Measurements from ENCODE around the gene SRRM2. TPM values are rescaled to one million over a fixed set of nuclear protein-coding genes. Genes with fewer than 3 reads are reported as not detected.

The SRRM2 gene
- total RNA-seq, 1 experiment from 2014 or later = 127 TPM

GRCh38 chr16:2712063-2712441 lies 40.4 kb upstream of the SRRM2 start:
- no peak overlapping the region for H2AFZ ChIP-seq (ENCODE audit: low read length)
- peaks cover 8% of the 10 kb centered on the region; the same call in 1 of the 2 replicates for H4K20me1 ChIP-seq (ENCODE audit: insufficient read depth, low read depth, low read length)
- H3K9ac ChIP-seq (ENCODE audit: low read length) = no peak overlapping the region
- H3K27me3 ChIP-seq (ENCODE audit: low read length) = no peaks in the 10 kb centered on the region
- H3K27ac ChIP-seq (ENCODE audit: low read length) = no peak overlapping the region
- no peaks in the 10 kb centered on the region for H3K9me2 ChIP-seq (replicated peaks; ENCODE audit: insufficient read depth, low read length)
- DNase-seq = no peak
- no peaks in the 10 kb centered on the region for H3K79me2 ChIP-seq (ENCODE audit: low read length)
- no peak overlapping the region for H3K4me2 ChIP-seq (ENCODE audit: low read depth, low read length, poor library complexity, severe bottlenecking)
- H3K4me1 ChIP-seq (ENCODE audit: low read length) = peaks cover 10% of the 10 kb centered on the region
- no peaks in the 10 kb centered on the region for H3K9me3 ChIP-seq (ENCODE audit: low read length)
- no peak overlapping the region for H3K4me3 ChIP-seq (ENCODE audit: low read length)
- H3K36me3 ChIP-seq (ENCODE audit: insufficient read depth, low read length) = no peaks in the 10 kb centered on the region

GRCh38 chr16:2712546-2712945 lies 39.9 kb upstream of the SRRM2 start:
- H3K4me3 ChIP-seq (ENCODE audit: low read length) = no peak overlapping the region
- no peak overlapping the region for H2AFZ ChIP-seq (ENCODE audit: low read length)
- H3K9me3 ChIP-seq (ENCODE audit: low read length) = no peaks in the 10 kb centered on the region
- H4K20me1 ChIP-seq (ENCODE audit: insufficient read depth, low read depth, low read length) = peaks cover 8% of the 10 kb centered on the region; the same call in 1 of the 2 replicates
- DNase-seq = no peak
- no peak overlapping the region for H3K9ac ChIP-seq (ENCODE audit: low read length)
- H3K4me2 ChIP-seq (ENCODE audit: low read depth, low read length, poor library complexity, severe bottlenecking) = no peak overlapping the region
- H3K27ac ChIP-seq (ENCODE audit: low read length) = no peak overlapping the region
- no peaks in the 10 kb centered on the region for H3K27me3 ChIP-seq (ENCODE audit: low read length)
- peaks cover 10% of the 10 kb centered on the region for H3K4me1 ChIP-seq (ENCODE audit: low read length)
- no peaks in the 10 kb centered on the region for H3K36me3 ChIP-seq (ENCODE audit: insufficient read depth, low read length)
- no peaks in the 10 kb centered on the region for H3K79me2 ChIP-seq (ENCODE audit: low read length)
- no peaks in the 10 kb centered on the region for H3K9me2 ChIP-seq (replicated peaks; ENCODE audit: insufficient read depth, low read length)

GRCh38 chr16:2713523-2713922 lies 38.9 kb upstream of the SRRM2 start:
- no peaks in the 10 kb centered on the region for H3K79me2 ChIP-seq (ENCODE audit: low read length)
- peaks cover 8% of the 10 kb centered on the region; the same call in 1 of the 2 replicates for H4K20me1 ChIP-seq (ENCODE audit: insufficient read depth, low read depth, low read length)
- DNase-seq = no peak
- H3K36me3 ChIP-seq (ENCODE audit: insufficient read depth, low read length) = no peaks in the 10 kb centered on the region
- no peaks in the 10 kb centered on the region for H3K9me3 ChIP-seq (ENCODE audit: low read length)
- H3K27me3 ChIP-seq (ENCODE audit: low read length) = no peaks in the 10 kb centered on the region
- no peak overlapping the region for H3K4me2 ChIP-seq (ENCODE audit: low read depth, low read length, poor library complexity, severe bottlenecking)
- no peak overlapping the region for H2AFZ ChIP-seq (ENCODE audit: low read length)
- H3K4me3 ChIP-seq (ENCODE audit: low read length) = no peak overlapping the region
- no peak overlapping the region for H3K9ac ChIP-seq (ENCODE audit: low read length)
- H3K9me2 ChIP-seq (replicated peaks; ENCODE audit: insufficient read depth, low read length) = no peaks in the 10 kb centered on the region
- H3K27ac ChIP-seq (ENCODE audit: low read length) = no peak overlapping the region
- peaks cover 10% of the 10 kb centered on the region for H3K4me1 ChIP-seq (ENCODE audit: low read length)

DNA sequence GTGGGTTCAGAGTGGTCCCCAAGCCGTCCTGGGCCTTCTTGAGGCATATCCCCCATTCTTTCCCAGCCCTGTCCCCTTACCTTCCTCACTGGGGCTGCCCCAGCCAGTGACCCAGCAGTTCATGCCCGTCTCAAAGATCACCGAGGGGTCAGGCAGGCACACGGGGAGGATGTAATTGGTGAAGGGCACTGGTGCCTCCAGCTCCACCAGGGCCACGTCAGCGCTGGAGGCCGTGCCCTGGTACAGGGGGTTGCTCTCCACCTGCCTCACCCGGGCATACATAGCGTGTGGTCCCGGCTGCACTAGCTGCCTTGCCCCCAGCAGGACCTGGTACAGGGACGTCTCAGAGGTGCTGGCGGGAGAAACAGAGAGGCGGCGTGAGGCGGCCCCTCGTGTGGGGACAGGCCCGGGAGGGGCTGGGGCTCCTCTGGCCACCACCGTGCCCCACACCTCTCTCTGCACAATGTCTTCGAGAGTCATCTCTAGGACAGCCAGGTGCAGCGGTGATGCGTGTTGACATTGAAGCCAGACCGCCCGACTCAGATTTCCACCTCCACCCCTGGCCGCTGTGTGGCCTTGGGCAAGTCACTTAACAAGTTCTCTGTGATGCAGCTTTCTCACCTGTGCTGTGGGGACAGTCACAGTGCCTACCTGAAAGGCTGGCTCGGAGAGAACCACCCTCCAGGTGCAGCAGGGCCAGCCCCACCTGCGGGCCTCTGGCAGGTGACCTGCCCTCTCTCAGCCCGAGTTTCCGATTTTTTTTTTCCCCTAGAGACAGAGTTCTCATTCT lies 38.3 kb upstream of the SRRM2 start:
- H3K9ac ChIP-seq (ENCODE audit: low read length) = no peak overlapping the region

DNA sequence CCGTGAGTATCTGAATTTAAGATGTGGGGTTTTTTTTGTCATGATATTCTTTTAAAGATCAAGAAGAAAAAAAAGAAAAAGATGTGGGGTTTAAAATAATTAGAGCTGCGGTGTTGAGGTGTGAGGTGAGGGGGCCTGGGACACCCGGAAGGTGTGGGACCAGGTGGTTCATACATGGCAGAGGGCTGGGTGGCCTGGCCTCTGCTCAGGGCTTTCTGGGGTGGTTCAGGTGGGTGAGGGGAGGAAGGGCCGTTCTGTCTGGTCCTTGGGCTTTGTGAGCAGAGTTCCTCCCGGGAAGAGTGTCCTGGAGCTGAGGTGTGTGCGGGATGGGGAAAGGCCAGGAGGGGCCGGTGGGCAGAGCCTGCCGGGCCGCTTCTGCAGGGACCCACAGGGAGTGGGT lies 37.4 kb upstream of the SRRM2 start:
- Histone ChIP-seq H2AFZ (ENCODE audit: low read length) (no peak overlapping the region), H3K4me3 (ENCODE audit: low read length) (no peak overlapping the region), H3K36me3 (ENCODE audit: insufficient read depth, low read length) (no peaks in the 10 kb centered on the region), H3K27me3 (ENCODE audit: low read length) (no peaks in the 10 kb centered on the region), H3K4me1 (ENCODE audit: low read length) (peaks cover 14% of the 10 kb centered on the region), H3K9me2 (replicated peaks; ENCODE audit: insufficient read depth, low read length) (no peaks in the 10 kb centered on the region), H3K9me3 (ENCODE audit: low read length) (no peaks in the 10 kb centered on the region), H4K20me1 (ENCODE audit: insufficient read depth, low read depth, low read length) (peaks cover 5% of the 10 kb centered on the region; the same call in 1 of the 2 replicates), H3K4me2 (ENCODE audit: low read depth, low read length, poor library complexity, severe bottlenecking) (peak overlapping the region; percentile 73), H3K79me2 (ENCODE audit: low read length) (no peaks in the 10 kb centered on the region), H3K27ac (ENCODE audit: low read length) (no peak overlapping the region), H3K9ac (ENCODE audit: low read length) (no peak overlapping the region)
- no peak for DNase-seq

More for the DNA sequence above, 38.3 kb upstream of the SRRM2 start:
- H3K9me2 ChIP-seq (replicated peaks; ENCODE audit: insufficient read depth, low read length) = no peaks in the 10 kb centered on the region
- H3K27ac ChIP-seq (ENCODE audit: low read length) = no peak overlapping the region
- DNase-seq = no peak
- H3K27me3 ChIP-seq (ENCODE audit: low read length) = no peaks in the 10 kb centered on the region
- no peak overlapping the region for H3K4me3 ChIP-seq (ENCODE audit: low read length)
- peaks cover 10% of the 10 kb centered on the region for H3K4me1 ChIP-seq (ENCODE audit: low read length)
- no peak overlapping the region for H2AFZ ChIP-seq (ENCODE audit: low read length)
- H3K9me3 ChIP-seq (ENCODE audit: low read length) = no peaks in the 10 kb centered on the region
- no peak overlapping the region for H3K4me2 ChIP-seq (ENCODE audit: low read depth, low read length, poor library complexity, severe bottlenecking)
- peaks cover 8% of the 10 kb centered on the region; the same call in 1 of the 2 replicates for H4K20me1 ChIP-seq (ENCODE audit: insufficient read depth, low read depth, low read length)
- H3K36me3 ChIP-seq (ENCODE audit: insufficient read depth, low read length) = no peaks in the 10 kb centered on the region
- no peaks in the 10 kb centered on the region for H3K79me2 ChIP-seq (ENCODE audit: low read length)

GRCh38 chr16:2715519-2715918 lies 36.9 kb upstream of the SRRM2 start:
- Histone ChIP-seq H3K4me1 (ENCODE audit: low read length) (peaks cover 16% of the 10 kb centered on the region), H3K27me3 (ENCODE audit: low read length) (no peaks in the 10 kb centered on the region), H2AFZ (ENCODE audit: low read length) (no peak overlapping the region), H3K9ac (ENCODE audit: low read length) (peak overlapping the region; percentile 62), H3K27ac (ENCODE audit: low read length) (no peak overlapping the region), H3K9me3 (ENCODE audit: low read length) (no peaks in the 10 kb centered on the region), H4K20me1 (ENCODE audit: insufficient read depth, low read depth, low read length) (peaks cover 5% of the 10 kb centered on the region; the same call in 1 of the 2 replicates), H3K36me3 (ENCODE audit: insufficient read depth, low read length) (no peaks in the 10 kb centered on the region), H3K4me2 (ENCODE audit: low read depth, low read length, poor library complexity, severe bottlenecking) (peak overlapping the region; percentile 73), H3K4me3 (ENCODE audit: low read length) (peak overlapping the region; percentile 60; the same call in 1 of the 2 replicates), H3K9me2 (replicated peaks; ENCODE audit: insufficient read depth, low read length) (no peaks in the 10 kb centered on the region), H3K79me2 (ENCODE audit: low read length) (no peaks in the 10 kb centered on the region)
- peak; percentile 88 for DNase-seq

- Histone ChIP-seq H3K4me2 (ENCODE audit: low read depth, low read length, poor library complexity, severe bottlenecking) (peak overlapping the region; percentile 73), H3K4me1 (ENCODE audit: low read length) (peaks cover 16% of the 10 kb centered on the region), H3K9me2 (replicated peaks; ENCODE audit: insufficient read depth, low read length) (no peaks in the 10 kb centered on the region), H3K27me3 (ENCODE audit: low read length) (no peaks in the 10 kb centered on the region), H4K20me1 (ENCODE audit: insufficient read depth, low read depth, low read length) (peaks cover 5% of the 10 kb centered on the region; the same call in 1 of the 2 replicates), H3K9ac (ENCODE audit: low read length) (peak overlapping the region; percentile 62), H3K9me3 (ENCODE audit: low read length) (no peaks in the 10 kb centered on the region), H2AFZ (ENCODE audit: low read length) (no peak overlapping the region), H3K4me3 (ENCODE audit: low read length) (peak overlapping the region; percentile 60; the same call in 1 of the 2 replicates), H3K79me2 (ENCODE audit: low read length) (no peaks in the 10 kb centered on the region), H3K36me3 (ENCODE audit: insufficient read depth, low read length) (no peaks in the 10 kb centered on the region), H3K27ac (ENCODE audit: low read length) (no peak overlapping the region)
- no peak for DNase-seq
These were observed 36.2 kb upstream of the SRRM2 start for GRCh38 chr16:2715966-2716885.

DNA sequence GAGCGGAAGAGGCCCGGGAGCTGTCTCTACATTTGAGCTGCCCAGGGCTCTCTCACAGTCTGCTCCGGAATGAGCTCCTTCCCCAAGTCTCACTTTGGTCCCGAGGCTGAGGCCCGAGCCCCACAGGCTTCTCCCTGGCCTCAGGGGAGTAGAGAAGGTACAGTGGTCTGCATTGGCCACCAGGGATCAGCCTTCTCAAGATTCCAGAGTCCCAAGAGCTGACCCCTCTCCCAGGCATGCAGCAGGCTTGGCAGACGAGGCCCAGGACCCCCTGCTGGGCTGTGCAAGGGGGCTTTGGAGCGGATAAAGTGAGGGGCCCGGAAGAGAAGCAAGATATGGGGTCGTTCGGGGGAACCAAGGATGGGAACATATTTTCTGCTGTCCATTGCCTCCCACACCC lies 35.5 kb upstream of the SRRM2 start:
- Histone ChIP-seq H3K9me3 (ENCODE audit: low read length) (no peaks in the 10 kb centered on the region), H3K4me3 (ENCODE audit: low read length) (no peak overlapping the region), H3K9ac (ENCODE audit: low read length) (no peak overlapping the region), H4K20me1 (ENCODE audit: insufficient read depth, low read depth, low read length) (peaks cover 5% of the 10 kb centered on the region; the same call in 1 of the 2 replicates), H3K79me2 (ENCODE audit: low read length) (no peaks in the 10 kb centered on the region), H3K4me2 (ENCODE audit: low read depth, low read length, poor library complexity, severe bottlenecking) (no peak overlapping the region), H3K4me1 (ENCODE audit: low read length) (peaks cover 22% of the 10 kb centered on the region), H3K27me3 (ENCODE audit: low read length) (no peaks in the 10 kb centered on the region), H3K27ac (ENCODE audit: low read length) (no peak overlapping the region), H3K36me3 (ENCODE audit: insufficient read depth, low read length) (no peaks in the 10 kb centered on the region), H2AFZ (ENCODE audit: low read length) (no peak overlapping the region), H3K9me2 (replicated peaks; ENCODE audit: insufficient read depth, low read length) (no peaks in the 10 kb centered on the region)
- DNase-seq = no peak
